Kidney tubule cell (primary cell): Measurements from ENCODE around the gene IKZF1.

Source experiments
- DNase-seq: peaks from one replicate; pipeline ENCODE4 v3.0.0-alpha.2; 2018; ENCODE audit warnings: low spot score

The IKZF1 gene

GRCh38 chr7:50308532-50309385, 4.2 kb downstream of the IKZF1 start:
- no peak for DNase-seq

- no peak for DNase-seq
These were observed 5.2 kb downstream of the IKZF1 start for GRCh38 chr7:50309721-50310120.

DNA sequence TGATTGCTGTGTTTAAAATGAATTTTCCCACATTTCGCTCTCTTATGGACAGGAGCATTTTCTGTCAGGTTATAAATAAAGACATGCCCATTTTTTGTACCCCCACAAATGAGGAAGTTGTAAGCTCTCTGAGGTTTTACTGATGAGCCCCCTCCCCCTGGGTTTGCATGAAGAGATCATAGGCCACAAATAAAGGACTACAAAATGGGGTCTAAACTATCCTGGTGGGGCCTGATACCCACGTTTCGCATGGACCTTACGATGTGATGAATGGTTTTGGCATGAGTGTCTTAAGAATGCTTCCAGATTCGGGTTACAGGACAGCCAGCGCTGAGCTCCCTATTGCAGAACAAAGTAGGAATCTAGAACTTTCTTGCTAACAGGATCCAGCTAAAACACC, 5.8 kb downstream of the IKZF1 start:
- no peak for DNase-seq

DNA sequence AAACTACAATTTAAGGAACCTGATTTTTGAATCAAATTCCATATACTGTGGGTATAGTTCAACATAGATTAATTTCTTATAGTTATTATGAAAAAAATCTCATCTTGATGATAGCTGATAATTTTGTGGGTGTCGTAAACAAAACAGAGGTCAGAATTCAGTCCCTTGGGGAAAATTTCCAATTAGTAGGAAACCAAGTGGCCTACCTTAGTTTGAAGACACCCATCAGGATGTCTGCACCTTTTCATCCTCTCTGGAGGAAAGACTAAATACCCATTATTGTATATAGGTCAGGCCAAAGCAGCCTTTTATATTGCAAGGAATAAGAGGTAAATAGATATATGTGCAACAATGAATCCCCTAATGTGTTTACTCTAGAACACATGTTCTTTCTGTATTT, 6.4 kb downstream of the IKZF1 start:
- no peak for DNase-seq

DNA sequence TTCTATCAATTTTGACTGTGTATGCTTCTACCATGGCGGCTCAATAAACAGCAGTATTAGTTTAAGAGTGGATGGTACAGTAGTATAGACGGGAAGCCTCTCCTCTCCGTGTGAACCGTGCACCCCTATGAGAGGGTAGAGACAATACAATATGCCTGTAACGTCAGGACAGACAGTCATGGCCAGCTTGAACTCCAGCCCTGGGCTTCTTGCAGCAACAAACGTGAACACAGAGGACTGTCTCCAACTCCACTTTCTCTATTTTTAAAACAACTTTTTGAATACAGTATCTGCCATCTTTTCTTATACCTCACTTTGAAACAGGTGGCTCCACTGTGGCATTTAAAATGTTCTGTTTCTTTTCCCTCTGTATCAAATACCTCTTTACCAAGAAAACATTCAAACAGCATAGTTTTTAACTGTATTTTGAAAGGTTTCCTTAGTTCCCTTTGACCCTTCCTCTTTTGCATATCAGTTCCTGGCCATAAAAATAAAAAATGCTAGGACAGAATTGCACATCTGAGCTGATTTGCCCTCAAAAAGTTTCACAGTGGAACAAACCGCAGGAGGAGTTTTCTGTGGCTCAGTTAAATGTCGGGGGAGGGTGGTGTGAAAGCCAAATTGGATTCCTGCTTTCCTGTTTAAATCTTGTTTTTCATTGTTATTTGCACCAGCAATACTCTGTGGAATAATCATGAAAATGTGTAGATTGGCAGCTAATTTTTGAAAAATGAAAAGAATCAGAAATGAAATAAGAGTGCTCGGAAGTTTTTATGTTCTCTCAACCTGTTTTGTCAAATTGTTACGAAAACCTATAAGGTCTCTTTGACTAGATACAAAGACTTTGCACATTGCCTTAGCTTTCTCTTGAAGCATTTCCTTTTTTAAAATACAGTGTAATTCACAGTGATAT, 8.0 kb downstream of the IKZF1 start:
- no peak for DNase-seq

DNA sequence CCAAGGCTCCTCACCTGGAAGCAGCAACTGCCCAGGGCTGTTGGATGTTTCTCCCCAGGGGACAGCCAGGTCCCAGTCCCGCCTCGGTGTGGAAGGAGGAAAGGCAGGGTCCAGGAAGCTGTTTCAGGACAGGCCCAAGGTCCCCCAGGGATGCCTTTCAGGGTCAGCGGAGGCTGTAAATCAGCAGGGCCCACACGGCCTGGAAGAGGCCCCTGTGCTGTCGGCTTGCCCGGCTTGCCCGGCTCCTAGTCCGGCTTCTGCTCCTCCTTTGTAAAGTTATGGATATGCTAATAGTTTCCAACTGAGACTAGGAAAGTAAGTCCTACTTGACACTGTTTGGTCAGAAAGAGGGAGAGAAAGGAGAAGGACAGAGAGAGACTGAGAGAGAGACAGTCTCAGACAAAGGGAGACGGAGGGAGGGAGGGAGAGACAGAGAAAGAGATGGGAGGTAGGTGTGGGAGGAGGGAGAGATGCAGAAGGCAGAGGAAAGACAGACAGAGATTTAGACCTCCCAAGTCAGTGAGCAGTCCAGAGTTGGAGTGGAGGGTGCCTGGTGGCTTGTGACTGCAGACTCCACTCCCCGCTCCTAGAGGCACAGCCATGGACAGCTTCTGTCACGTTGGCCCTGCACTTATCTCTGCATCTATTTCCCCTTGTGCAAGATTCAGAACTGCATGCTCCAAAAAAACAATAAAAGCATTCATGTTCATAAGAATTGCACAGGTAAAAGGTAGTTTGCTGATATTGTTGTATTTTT, 10.5 kb downstream of the IKZF1 start:
- DNase-seq: no peak

DNA sequence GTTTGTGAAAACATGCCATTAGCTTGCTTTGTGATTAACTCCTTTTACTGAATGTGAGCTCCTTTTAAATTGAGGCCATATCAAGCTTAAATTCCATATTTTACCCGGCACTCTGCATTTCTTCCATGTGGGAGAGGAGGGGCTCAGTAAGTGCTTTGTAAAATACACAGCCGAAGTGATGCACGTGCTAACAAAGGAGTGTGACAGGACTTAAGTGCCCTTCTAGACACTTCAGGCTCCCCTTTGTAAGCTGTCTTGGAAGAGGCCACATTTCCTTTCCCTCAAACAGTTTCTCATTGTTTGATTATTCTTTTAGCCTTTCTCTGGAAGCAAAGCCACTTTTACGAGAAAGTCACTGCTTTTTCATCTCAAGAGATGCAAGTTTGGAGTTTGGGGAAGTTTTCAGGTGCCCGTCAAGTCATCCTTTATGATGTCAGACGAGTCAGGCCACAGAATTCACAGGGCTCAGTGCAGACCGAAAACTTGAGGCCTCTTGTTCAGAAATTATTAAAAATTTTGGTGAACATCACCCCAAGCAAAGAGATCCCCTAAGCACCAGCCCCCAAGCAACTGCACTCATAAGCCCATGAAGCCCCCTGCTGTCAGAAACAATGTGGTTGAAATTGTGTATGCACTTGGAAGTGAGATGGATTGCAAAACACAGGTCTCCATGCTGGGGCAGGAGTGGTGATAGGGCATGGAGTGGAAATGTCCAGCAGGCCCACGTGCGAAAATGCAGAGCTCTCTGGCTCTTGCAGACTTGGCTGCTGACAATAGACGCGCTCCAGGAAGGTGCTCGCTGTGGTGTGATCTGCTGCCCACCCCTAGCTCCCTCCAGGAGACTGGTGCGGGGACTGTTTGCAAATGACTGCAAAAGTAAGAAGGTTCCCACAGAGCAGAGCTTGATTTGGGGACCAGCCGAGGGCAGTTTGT, 11.5 kb downstream of the IKZF1 start:
- DNase-seq: no peak

GRCh38 chr7:50317221-50317678, 12.7 kb downstream of the IKZF1 start:
- no peak for DNase-seq

DNA sequence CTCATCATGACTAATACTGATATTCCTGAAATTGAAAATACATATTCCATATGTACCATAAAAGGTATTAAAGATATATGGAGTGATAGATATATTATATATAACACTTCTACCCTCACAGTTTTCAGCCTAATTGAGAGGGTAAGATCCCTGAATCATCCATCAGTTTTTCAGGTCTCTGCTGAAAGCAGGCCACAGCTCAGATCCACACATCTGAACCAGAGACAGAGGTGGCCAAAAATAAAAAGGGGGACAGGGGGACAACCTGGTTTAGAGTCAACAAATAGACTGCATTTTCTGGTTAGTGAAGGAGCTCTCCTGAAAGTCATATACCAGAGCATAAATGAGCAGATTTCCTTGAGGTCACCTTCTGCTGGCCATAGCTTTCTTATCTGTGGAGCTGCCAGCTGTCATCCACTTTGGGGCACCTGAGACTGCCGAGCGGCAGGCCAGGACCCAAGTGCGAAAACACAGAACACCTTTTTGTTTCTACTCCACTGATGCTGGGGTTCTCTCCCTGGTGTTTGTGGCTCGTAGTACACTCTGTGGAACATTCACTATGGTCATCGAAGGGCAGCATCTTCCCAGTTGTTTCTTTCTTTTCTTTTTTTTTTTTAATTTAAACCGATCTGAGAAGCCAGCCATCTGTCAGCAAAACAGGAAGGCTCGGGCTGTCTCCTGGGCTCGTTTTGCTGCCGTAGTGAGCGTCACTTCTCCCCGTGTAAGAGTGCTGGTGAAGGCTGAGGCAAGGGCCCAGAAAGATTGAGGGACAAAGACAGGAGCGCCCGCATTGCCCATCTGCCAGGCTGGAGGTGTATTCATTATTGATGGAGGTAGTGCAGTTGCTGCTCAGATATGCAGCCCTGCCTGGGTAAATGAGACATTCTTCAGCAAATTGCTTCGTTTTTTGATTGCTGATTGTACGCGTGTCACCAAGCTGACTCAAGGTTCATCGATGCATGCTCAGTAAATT, 13.5 kb downstream of the IKZF1 start:
- no peak for DNase-seq

GRCh38 chr7:50321487-50322067, 17.1 kb downstream of the IKZF1 start:
- no peak for DNase-seq

DNA sequence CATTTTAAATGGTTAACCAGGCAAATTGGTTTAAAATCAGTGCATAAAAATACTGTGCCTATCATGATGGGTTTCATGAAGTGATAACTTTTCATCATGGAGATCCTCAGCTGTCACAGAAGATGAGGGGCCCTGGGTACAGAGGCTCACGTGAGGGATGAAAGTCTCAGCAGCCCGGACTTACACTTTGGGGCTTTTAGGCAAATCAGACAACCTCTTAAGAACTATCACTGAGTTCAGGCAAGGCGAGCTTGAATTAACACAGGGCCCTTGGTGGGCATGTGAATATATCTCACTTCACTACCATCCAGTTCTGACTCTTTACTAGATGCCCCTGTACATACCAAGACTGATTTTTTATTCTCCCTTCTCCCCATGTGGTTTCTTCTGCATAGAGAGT, 19.6 kb downstream of the IKZF1 start:
- DNase-seq: no peak

DNA sequence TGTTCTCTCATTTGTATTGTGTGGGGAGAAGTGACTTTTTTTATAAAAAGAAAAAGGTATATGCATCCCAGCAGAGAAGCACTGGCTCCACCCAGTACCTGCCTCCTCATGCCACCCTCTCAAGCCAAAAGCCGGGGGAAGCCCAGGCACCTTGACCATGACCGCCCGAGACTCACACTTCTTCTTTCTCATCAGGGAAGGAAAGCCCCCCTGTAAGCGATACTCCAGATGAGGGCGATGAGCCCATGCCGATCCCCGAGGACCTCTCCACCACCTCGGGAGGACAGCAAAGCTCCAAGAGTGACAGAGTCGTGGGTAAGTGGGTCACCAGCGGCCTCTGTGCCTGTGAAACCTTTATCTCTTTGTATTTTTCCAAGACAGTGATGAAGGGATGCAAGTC, 22.9 kb downstream of the IKZF1 start:
- no peak for DNase-seq

DNA sequence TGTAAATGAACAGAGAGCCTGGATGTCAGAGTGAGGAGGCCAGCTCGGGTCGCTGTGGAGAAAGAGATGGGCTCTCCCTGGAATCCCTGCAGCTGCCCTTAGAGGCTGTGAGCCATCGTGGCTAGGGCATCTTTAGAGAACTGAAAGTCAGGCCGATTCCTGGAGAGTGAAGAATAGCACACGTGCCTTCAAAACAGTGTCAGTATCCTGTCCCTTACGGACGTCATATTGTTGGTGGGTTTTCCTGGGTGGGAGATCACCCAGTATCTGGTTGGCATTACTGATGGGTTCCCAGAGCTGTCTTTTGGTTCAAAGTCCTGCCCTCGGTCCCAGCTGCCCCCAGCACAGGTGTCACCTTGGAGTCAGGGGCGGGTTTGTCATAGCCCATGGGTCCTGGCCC, 25.3 kb downstream of the IKZF1 start:
- DNase-seq: no peak

DNA sequence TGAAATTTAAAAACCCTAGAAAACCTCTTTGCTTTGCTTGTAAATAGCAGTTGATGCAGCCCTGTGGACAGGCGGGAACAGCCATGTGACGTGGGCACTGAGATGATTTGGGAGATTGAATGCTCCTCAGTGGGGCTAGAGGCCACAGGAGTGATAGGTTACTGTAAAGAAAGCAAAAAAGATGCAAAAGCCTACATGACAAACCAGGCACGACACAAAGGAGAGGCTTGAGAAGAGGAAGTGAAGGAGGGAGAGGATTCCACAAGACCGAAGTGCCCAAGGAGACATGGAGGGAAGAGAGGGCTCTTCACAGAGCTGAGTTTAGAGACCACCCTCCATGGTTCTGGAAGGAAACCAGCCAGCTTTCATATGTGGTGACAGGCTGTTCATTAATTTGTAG, 25.7 kb downstream of the IKZF1 start:
- no peak for DNase-seq

- DNase-seq: peak; percentile 7
These were observed 26.2 kb downstream of the IKZF1 start for GRCh38 chr7:50330696-50331095.

GRCh38 chr7:50331564-50332208, 27.2 kb downstream of the IKZF1 start:
- DNase-seq: peak; percentile 45

- no peak for DNase-seq
These were observed 28.0 kb downstream of the IKZF1 start for GRCh38 chr7:50332241-50333165.

GRCh38 chr7:50333221-50333651, 28.7 kb downstream of the IKZF1 start:
- DNase-seq: no peak
